Lower lobe of right lung (tissue), 2 donors: ENCODE measurements around the gene SMAD4. TPM values are rescaled to one million over a fixed set of nuclear protein-coding genes. Genes with fewer than 3 reads are reported as not detected.
"Not testable (repeated sequence)": the region's sequence is repeated elsewhere in the genome, so short reads cannot be mapped to it uniquely, and the experiment has no call there.

ENCODE experiments used
- ATAC-seq, 2 donors: fragments of 200-7000 bp; cut with Tn5 transposase; one replicate each; pipeline ENCODE4 v1.9.1; 2020 to 2022; ENCODE audit warnings: mild to moderate bottlenecking in 2 of 2, moderate library complexity in 2 of 2
- DNase-seq: peaks from one replicate; pipeline ENCODE4 v3.0.0-alpha.2; 2020
- H3K27ac ChIP-seq: fragments of 200-600 bp; one replicate; pipeline ENCODE4 v1.8.0; 2022
- H3K27me3 ChIP-seq: fragments of 200-600 bp; one replicate; pipeline ENCODE4 v1.8.0; 2022; ENCODE audit warnings: low read depth
- H3K36me3 ChIP-seq: fragments of 200-600 bp; one replicate; pipeline ENCODE4 v1.8.0; 2022; ENCODE audit warnings: mild to moderate bottlenecking
- H3K4me1 ChIP-seq: fragments of 200-600 bp; one replicate; pipeline ENCODE4 v1.8.0; 2022
- H3K4me3 ChIP-seq: fragments of 200-600 bp; one replicate; pipeline ENCODE4 v1.8.0; 2022; ENCODE audit warnings: mild to moderate bottlenecking
- H3K9me3 ChIP-seq: fragments of 200-600 bp; one replicate; pipeline ENCODE4 v1.8.0; 2022
- CTCF ChIP-seq: fragments of 200-600 bp; IDR thresholded peaks from one replicate; pipeline ENCODE4 v1.8.0; 2022; ENCODE audit warnings: antibody characterized with exemption, mild to moderate bottlenecking
- intact Hi-C: fragments of 100-400 bp; cut with DNase I; formaldehyde crosslinking; loops from one replicate; pipeline ENCODE4 v1.11.0; 2022
- total RNA-seq: library from RNA; stranded (reverse); fragmentation: NEBNext Ultra II Directional; extraction: Animal tissue kit (Norgen Biotek cat#: 25700); gene quantifications from one replicate; pipeline ENCODE4 v1.2.1, GENCODE V29; 2021
- donor health status: DM: no; HTN: yes; CAD: no; lungs with severe emphysema.

The SMAD4 gene
- total RNA-seq, 1 donor from 2014 or later = 97.8 TPM

GRCh38 chr18:51092117-51092516 lies 62.1 kb downstream of the SMAD4 start:
- no peaks in the 10 kb centered on the region for H3K27me3 ChIP-seq
- DNase-seq (no peak), ATAC-seq (peak; percentile 50 to 62)
- intact Hi-C loops = no loop called here
- H3K27ac ChIP-seq = no peak overlapping the region
- no peak for TF ChIP-seq CTCF
- H3K4me1 ChIP-seq = no peaks in the 10 kb centered on the region
- peaks cover 11% of the 10 kb centered on the region for H3K9me3 ChIP-seq
- H3K36me3 ChIP-seq = no peaks in the 10 kb centered on the region
- H3K4me3 ChIP-seq = no peak overlapping the region

GRCh38 chr18:51092967-51093366 lies 63.0 kb downstream of the SMAD4 start:
- intact Hi-C loops, H3K4me1 ChIP-seq, H3K27me3 ChIP-seq, DNase-seq, H3K4me3 ChIP-seq, H3K27ac ChIP-seq, ATAC-seq, H3K36me3 ChIP-seq: not testable (repeated sequence)
- peaks cover 11% of the 10 kb centered on the region for H3K9me3 ChIP-seq

- Histone ChIP-seq H3K4me3 (no peak overlapping the region), H3K4me1 (no peaks in the 10 kb centered on the region), H3K36me3 (no peaks in the 10 kb centered on the region), H3K27ac (no peak overlapping the region), H3K9me3 (peaks cover 4% of the 10 kb centered on the region), H3K27me3 (no peaks in the 10 kb centered on the region)
- ATAC-seq (no peak), DNase-seq (no peak)
- TF ChIP-seq CTCF = no peak
- intact Hi-C loops = no loop called here
Observed at GRCh38 chr18:51097021-51097822, 67.2 kb downstream of the SMAD4 start.

- peaks cover 5% of the 10 kb centered on the region for H3K9me3 ChIP-seq
- intact Hi-C loops = no loop called here
- no peaks in the 10 kb centered on the region for H3K36me3 ChIP-seq
- no peak overlapping the region for H3K27ac ChIP-seq
- no peaks in the 10 kb centered on the region for H3K4me1 ChIP-seq
- H3K27me3 ChIP-seq = no peaks in the 10 kb centered on the region
- no peak for DNase-seq
- H3K4me3 ChIP-seq = no peak overlapping the region
- TF ChIP-seq CTCF = no peak
- no peak for ATAC-seq
Observed at GRCh38 chr18:51098082-51098481, 68.1 kb downstream of the SMAD4 start.

GRCh38 chr18:51098513-51098912 lies 68.5 kb downstream of the SMAD4 start:
- Histone ChIP-seq H3K27ac (no peak overlapping the region), H3K36me3 (no peaks in the 10 kb centered on the region), H3K4me3 (no peak overlapping the region), H3K27me3 (no peaks in the 10 kb centered on the region), H3K9me3 (peaks cover 5% of the 10 kb centered on the region), H3K4me1 (no peaks in the 10 kb centered on the region)
- intact Hi-C loops = no loop called here
- ATAC-seq (no peak), DNase-seq (no peak)
- no peak for TF ChIP-seq CTCF

GRCh38 chr18:51100385-51101120 lies 70.5 kb downstream of the SMAD4 start:
- Histone ChIP-seq H3K27ac (no peak overlapping the region), H3K36me3 (no peaks in the 10 kb centered on the region), H3K9me3 (peaks cover 5% of the 10 kb centered on the region), H3K4me3 (no peak overlapping the region), H3K27me3 (no peaks in the 10 kb centered on the region), H3K4me1 (no peaks in the 10 kb centered on the region)
- no peak for TF ChIP-seq CTCF
- DNase-seq = no peak
- ATAC-seq = no peak
- intact Hi-C loops = no loop called here
